AG09319 (cell line): ENCODE data around the gene ING5.
A peak's percentile ranks its signal among the peaks of the same experiment; 100 is the strongest.

Source experiments
- DNase-seq: peaks from one replicate; pipeline ENCODE4 v3.0.0-alpha.2; 2010; ENCODE audit warnings: low read depth; ENCODE audit errors: extremely low read depth
- TF ChIP-seq, protein P1 (sequence below): IDR thresholded peaks from 2 replicates; pipeline ENCODE4 v1.5.1; 2011; ENCODE audit warnings: low read depth, mild to moderate bottlenecking, inconsistent platforms, low read length, moderate library complexity

The ING5 gene

GRCh38 chr2:241680827-241681599 is 20.8 kb upstream of the ING5 start:
- TF ChIP-seq, protein P1, sequence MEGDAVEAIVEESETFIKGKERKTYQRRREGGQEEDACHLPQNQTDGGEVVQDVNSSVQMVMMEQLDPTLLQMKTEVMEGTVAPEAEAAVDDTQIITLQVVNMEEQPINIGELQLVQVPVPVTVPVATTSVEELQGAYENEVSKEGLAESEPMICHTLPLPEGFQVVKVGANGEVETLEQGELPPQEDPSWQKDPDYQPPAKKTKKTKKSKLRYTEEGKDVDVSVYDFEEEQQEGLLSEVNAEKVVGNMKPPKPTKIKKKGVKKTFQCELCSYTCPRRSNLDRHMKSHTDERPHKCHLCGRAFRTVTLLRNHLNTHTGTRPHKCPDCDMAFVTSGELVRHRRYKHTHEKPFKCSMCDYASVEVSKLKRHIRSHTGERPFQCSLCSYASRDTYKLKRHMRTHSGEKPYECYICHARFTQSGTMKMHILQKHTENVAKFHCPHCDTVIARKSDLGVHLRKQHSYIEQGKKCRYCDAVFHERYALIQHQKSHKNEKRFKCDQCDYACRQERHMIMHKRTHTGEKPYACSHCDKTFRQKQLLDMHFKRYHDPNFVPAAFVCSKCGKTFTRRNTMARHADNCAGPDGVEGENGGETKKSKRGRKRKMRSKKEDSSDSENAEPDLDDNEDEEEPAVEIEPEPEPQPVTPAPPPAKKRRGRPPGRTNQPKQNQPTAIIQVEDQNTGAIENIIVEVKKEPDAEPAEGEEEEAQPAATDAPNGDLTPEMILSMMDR, result no peak
- DNase-seq, result peak; percentile 87

- TF ChIP-seq, protein P1, result no peak
- no peak for DNase-seq
These were observed 15.6 kb upstream of the ING5 start for GRCh38 chr2:241686324-241686649.

DNA sequence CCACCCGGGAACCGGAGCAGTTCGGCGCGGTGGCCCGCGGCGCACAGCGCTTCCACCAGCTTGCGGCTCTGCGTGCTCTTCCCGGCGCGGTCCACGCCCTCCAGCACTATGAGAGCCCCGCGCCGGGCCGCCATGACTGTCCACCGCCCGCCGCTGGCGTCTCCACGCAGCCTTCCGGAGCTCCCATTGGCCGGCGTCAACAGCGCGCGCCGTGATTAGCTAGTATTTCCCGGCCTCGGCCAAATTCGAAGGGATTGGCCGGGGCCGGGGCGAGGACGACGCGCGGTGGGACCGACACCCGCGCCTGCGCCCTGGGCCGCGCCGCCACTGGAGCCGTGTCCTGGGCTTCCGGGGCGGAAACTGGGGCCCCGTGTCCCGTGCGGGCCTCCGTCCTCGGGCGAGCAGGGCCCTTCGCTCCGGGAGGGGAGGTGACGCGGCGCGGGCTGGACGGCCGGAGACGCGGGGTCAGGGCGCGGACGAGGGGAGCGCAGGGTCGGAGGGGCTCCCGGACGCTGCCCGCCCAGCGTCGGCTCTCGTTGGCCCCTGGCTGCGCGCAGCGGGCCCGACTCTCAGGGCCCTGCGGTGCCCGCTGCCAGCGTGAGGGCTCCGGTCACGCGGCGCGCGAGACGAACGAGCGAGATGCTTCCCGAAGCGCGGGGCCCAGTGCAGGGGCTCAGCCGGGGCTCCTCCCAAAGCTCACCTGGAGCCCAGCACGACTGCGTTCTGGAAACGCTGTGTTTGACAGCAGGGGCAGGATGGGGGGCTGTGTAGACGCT is 15.0 kb upstream of the ING5 start, which contains the start of gene DTYMK:
DTYMK (minus strand) TSS at position 166 of the 776 bp plus-strand sequence; CDS start at position 134, 32 bp downstream.
- TF ChIP-seq, protein P1, result no peak
- peak; percentile 86 for DNase-seq

GRCh38 chr2:241689306-241689705 is 12.5 kb upstream of the ING5 start:
- DNase-seq, result no peak
- TF ChIP-seq, protein P1, result no peak

DNA sequence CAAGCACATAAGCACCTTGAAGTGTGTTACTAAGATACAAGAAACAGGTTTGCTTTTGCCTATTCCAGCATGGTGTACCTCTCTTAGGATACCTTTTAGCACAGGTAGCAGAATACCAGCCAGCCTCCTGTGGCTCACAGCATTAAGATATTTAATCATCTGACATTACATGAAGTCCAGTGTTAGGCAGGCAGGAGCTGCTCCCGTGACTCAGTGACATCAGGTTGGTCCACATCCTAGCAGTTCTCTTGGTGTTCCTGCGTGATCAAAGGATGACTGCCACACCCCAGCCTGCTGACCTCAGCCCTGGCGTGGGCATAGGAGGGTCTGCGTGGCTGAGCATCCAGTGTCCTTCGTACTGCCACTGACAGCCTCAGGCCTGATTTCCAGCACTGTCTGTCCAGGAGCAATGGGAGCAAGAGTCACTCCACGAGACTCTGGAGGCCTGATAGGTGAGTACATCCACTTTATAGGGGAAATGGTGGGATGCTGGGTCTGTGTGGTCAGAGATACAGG is 11.6 kb upstream of the ING5 start:
- no peak for DNase-seq
- TF ChIP-seq, protein P1, result no peak

DNA sequence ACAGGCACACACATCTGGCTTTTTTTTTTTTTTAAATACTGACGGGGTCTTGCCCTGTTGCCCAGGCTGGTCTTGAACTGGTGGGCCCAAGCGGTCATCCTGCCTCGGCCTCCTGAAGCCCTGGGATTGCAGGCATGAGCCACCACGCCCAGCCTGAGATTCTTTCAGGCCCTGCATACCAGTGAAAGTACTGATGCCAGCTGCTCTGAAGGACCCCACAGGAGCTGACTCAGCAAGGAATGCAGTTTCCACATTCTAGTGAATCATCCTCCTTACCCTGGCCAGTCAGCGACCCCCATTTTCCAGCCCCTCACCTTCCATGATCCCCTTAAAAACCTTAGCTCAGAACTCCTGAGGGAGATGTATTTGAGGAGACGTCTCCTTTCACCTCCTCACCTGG is 9.4 kb upstream of the ING5 start:
- TF ChIP-seq, protein P1, result no peak
- DNase-seq, result peak; percentile 16

GRCh38 chr2:241695651-241696050 is 6.2 kb upstream of the ING5 start:
- TF ChIP-seq, protein P1, result no peak
- no peak for DNase-seq
